GM19395 (cell line): Measurements from ENCODE around the gene PDCD4.

Experiments
- ATAC-seq: cut with Tn5 transposase; IDR thresholded peaks from one replicate; pipeline ENCODE4 v1.9.1; 2021; ENCODE audit warnings: mild to moderate bottlenecking, moderate library complexity; ENCODE audit not compliant: unreplicated experiment

Gene PDCD4

GRCh38 chr10:110860576-110861241, 11.0 kb upstream of the PDCD4 start:
- peak; percentile 58 for ATAC-seq

- no peak for ATAC-seq
Observed at GRCh38 chr10:110861476-110861875, 10.3 kb upstream of the PDCD4 start.

- ATAC-seq, result no peak
Observed at GRCh38 chr10:110861930-110862649, 9.6 kb upstream of the PDCD4 start.

GRCh38 chr10:110862961-110863360, 8.8 kb upstream of the PDCD4 start:
- ATAC-seq, result no peak

GRCh38 chr10:110863361-110863760, 8.4 kb upstream of the PDCD4 start:
- no peak for ATAC-seq

GRCh38 chr10:110863956-110864355, 7.8 kb upstream of the PDCD4 start:
- no peak for ATAC-seq

- ATAC-seq, result peak; percentile 54
Observed at GRCh38 chr10:110864662-110865140, 7.0 kb upstream of the PDCD4 start.

- no peak for ATAC-seq
Observed at GRCh38 chr10:110865186-110865808, 6.4 kb upstream of the PDCD4 start.

- ATAC-seq, result peak; percentile 33
Observed at GRCh38 chr10:110865809-110866482, 5.8 kb upstream of the PDCD4 start.

GRCh38 chr10:110867011-110867806, 4.5 kb upstream of the PDCD4 start:
- peak; percentile 42 for ATAC-seq

- ATAC-seq, result no peak
Observed at GRCh38 chr10:110867807-110868465, 3.8 kb upstream of the PDCD4 start.

GRCh38 chr10:110868981-110869380, 2.7 kb upstream of the PDCD4 start:
- no peak for ATAC-seq

- ATAC-seq, result no peak
Observed at GRCh38 chr10:110870823-110871297, 868 bp upstream of the PDCD4 start.

- peak; percentile 44 for ATAC-seq
Observed at GRCh38 chr10:110872145-110872983, 636 bp downstream of the PDCD4 start.

- ATAC-seq, result no peak
Observed at GRCh38 chr10:110872984-110873923, 1.5 kb downstream of the PDCD4 start.

- ATAC-seq, result no peak
Observed at GRCh38 chr10:110873951-110874350, 2.2 kb downstream of the PDCD4 start.

GRCh38 chr10:110876000-110876399, 4.3 kb downstream of the PDCD4 start:
- no peak for ATAC-seq

- no peak for ATAC-seq
Observed at GRCh38 chr10:110876788-110877187, 5.1 kb downstream of the PDCD4 start.
